Posterior cingulate gyrus (tissue), 11 donors: Measurements from ENCODE around the gene CPO.
A peak's percentile ranks its signal among the peaks of the same experiment; 100 is the strongest.

Experiments used
- DNase-seq, 10 donors: peaks; one replicate each; pipeline versions ENCODE4 v3.0.0 to v3.0.0-alpha.2; 2020 to 2021; ENCODE audit warnings: mixed read lengths in 3 of 10
- intact Hi-C: fragments of 100-400 bp; cut with DNase I; formaldehyde crosslinking; loops from one replicate; pipeline ENCODE4 v1.15.1; 2023

Gene CPO

GRCh38 chr2:206993964-206994363 is 54.6 kb downstream of the CPO start:
- intact Hi-C loops = no loop called here
- DNase-seq = no peak

GRCh38 chr2:206996556-206997065 is 57.3 kb downstream of the CPO start:
- no peak for DNase-seq

GRCh38 chr2:207008105-207008990 is 69.0 kb downstream of the CPO start:
- peak in 1 of 10 donors; percentile 26 for DNase-seq
- intact Hi-C loops = no loop called here

More at GRCh38 chr2:206996556-206997065, 57.3 kb downstream of the CPO start:
- intact Hi-C loops = no loop called here

- intact Hi-C loops = no loop called here
- DNase-seq = no peak
These were observed 73.1 kb downstream of the CPO start for GRCh38 chr2:207012461-207012860.

GRCh38 chr2:207014424-207014823 is 75.1 kb downstream of the CPO start:
- no peak for DNase-seq
- intact Hi-C loops = no loop called here

GRCh38 chr2:207015901-207016300 is 76.6 kb downstream of the CPO start:
- DNase-seq = no peak
- intact Hi-C loops = no loop called here
